HEK293 (cell line): ENCODE results near the gene SORL1.

Experiments
- CTCF ChIA-PET: fragments of 350-600 bp; formaldehyde crosslinking; extraction: SDS; loops from one replicate; lab custom pipeline; 2021; ENCODE audit warnings: antibody characterized with exemption; lab: Yijun Ruan, JAX
- POLR2A ChIA-PET: fragments of 300-600 bp; formaldehyde crosslinking; extraction: SDS; loops from one replicate; lab custom pipeline; 2020; ENCODE audit warnings: antibody characterized with exemption, inconsistent platforms; lab: Yijun Ruan, JAX
- H3K27ac ChIP-seq: fragments of 200-500 bp; sonication (Bioruptor generic); 2 replicates; pipeline ENCODE4 v1.5.1; 2014; ENCODE audit warnings: low read depth, low read length, control low read depth, inconsistent platforms; ENCODE audit errors: extremely low read depth
- H3K36me3 ChIP-seq, 2 experiments: fragments of 200-500 bp in 1 of 2; sonication (Bioruptor generic) in 1 of 2; 1 replicate in 1 of 2; 2 replicates in 1 of 2; pipeline ENCODE4 v1.5.1; 2014 to 2017; ENCODE audit warnings: inconsistent platforms in 2 of 2, low read length in 2 of 2; ENCODE audit not compliant: control insufficient read depth in 2 of 2, insufficient read depth in 1 of 2
- H3K4me1 ChIP-seq: fragments of 200-500 bp; sonication (Bioruptor generic); 2 replicates; pipeline ENCODE4 v1.5.1; 2014; ENCODE audit warnings: mild to moderate bottlenecking, low read length, inconsistent platforms; ENCODE audit not compliant: control insufficient read depth, insufficient read depth
- H3K4me3 ChIP-seq: 2 replicates; pipeline ENCODE4 v1.5.1; 2011; ENCODE audit warnings: low read depth, mild to moderate bottlenecking, control low read depth, low read length, moderate library complexity
- H3K9me3 ChIP-seq: fragments of 200-500 bp; sonication (Bioruptor generic); 2 replicates; pipeline ENCODE4 v1.5.1; 2014; ENCODE audit warnings: low read depth, low read length, inconsistent platforms; ENCODE audit not compliant: control insufficient read depth, insufficient read depth
- EGR2 ChIP-seq: fragments of 450-650 bp; formaldehyde crosslinking; IDR thresholded peaks from 2 replicates; pipeline ENCODE4 v1.5.1; 2016; ENCODE audit warnings: low read depth, missing biosample characterization, missing genetic modification characterization
- FEZF1 ChIP-seq: fragments of 450-650 bp; formaldehyde crosslinking; IDR thresholded peaks from 2 replicates; pipeline ENCODE4 v1.5.1; 2016; ENCODE audit warnings: missing biosample characterization, missing genetic modification characterization
- PRDM1 ChIP-seq: fragments of 450-650 bp; formaldehyde crosslinking; IDR thresholded peaks from 2 replicates; pipeline ENCODE4; 2016; ENCODE audit warnings: missing biosample characterization, missing genetic modification characterization
- ZBTB1 ChIP-seq: fragments of 450-650 bp; formaldehyde crosslinking; IDR thresholded peaks from 2 replicates; pipeline ENCODE4 v1.5.1; 2016; ENCODE audit warnings: missing biosample characterization, missing genetic modification characterization
- ZBTB20 ChIP-seq: fragments of 450-650 bp; formaldehyde crosslinking; IDR thresholded peaks from 2 replicates; pipeline ENCODE4 v1.5.1; 2016; ENCODE audit warnings: missing biosample characterization, missing genetic modification characterization
- ZFHX2 ChIP-seq: fragments of 450-650 bp; formaldehyde crosslinking; conservative IDR thresholded peaks from 2 replicates; pipeline ENCODE4 v1.5.1; 2016; ENCODE audit warnings: missing biosample characterization, missing genetic modification characterization
- ZNF10 ChIP-seq: fragments of 450-650 bp; formaldehyde crosslinking; IDR thresholded peaks from 2 replicates; pipeline ENCODE4 v1.5.1; 2017; ENCODE audit warnings: missing biosample characterization, missing genetic modification characterization
- ZNF121 ChIP-seq: fragments of 450-650 bp; formaldehyde crosslinking; IDR thresholded peaks from 2 replicates; pipeline ENCODE4 v1.5.1; 2016; ENCODE audit warnings: missing biosample characterization, missing genetic modification characterization
- ZNF184 ChIP-seq: fragments of 450-650 bp; IDR thresholded peaks from 2 replicates; pipeline ENCODE4 v1.5.1; 2018; ENCODE audit warnings: missing biosample characterization, mild to moderate bottlenecking, missing genetic modification characterization
- ZNF2 ChIP-seq: fragments of 450-650 bp; formaldehyde crosslinking; IDR thresholded peaks from 2 replicates; pipeline ENCODE4 v1.5.1; 2016; ENCODE audit warnings: missing biosample characterization, missing genetic modification characterization
- ZNF239 ChIP-seq: fragments of 450-650 bp; formaldehyde crosslinking; IDR thresholded peaks from 2 replicates; pipeline ENCODE4 v1.5.1; 2016; ENCODE audit warnings: missing biosample characterization, missing genetic modification characterization
- ZNF248 ChIP-seq: fragments of 450-650 bp; formaldehyde crosslinking; IDR thresholded peaks from 2 replicates; pipeline ENCODE4 v1.5.1; 2017; ENCODE audit warnings: missing biosample characterization, missing genetic modification characterization
- ZNF341 ChIP-seq: fragments of 450-650 bp; formaldehyde crosslinking; IDR thresholded peaks from 2 replicates; pipeline ENCODE4; 2016; ENCODE audit warnings: low read depth, missing biosample characterization, missing genetic modification characterization
- ZNF366 ChIP-seq: fragments of 450-650 bp; formaldehyde crosslinking; conservative IDR thresholded peaks from 2 replicates; pipeline ENCODE4 v1.5.1; 2016; ENCODE audit warnings: missing biosample characterization, missing genetic modification characterization
- ZNF433 ChIP-seq: fragments of 450-650 bp; formaldehyde crosslinking; IDR thresholded peaks from 2 replicates; pipeline ENCODE4 v1.5.1; 2016; ENCODE audit warnings: missing biosample characterization, missing genetic modification characterization, low read depth
- ZNF510 ChIP-seq: fragments of 450-650 bp; formaldehyde crosslinking; IDR thresholded peaks from 2 replicates; pipeline ENCODE4 v1.5.1; 2018; ENCODE audit warnings: mild to moderate bottlenecking, missing genetic modification characterization, missing biosample characterization; ENCODE audit not compliant: insufficient replicate concordance
- ZNF514 ChIP-seq: fragments of 450-650 bp; formaldehyde crosslinking; IDR thresholded peaks from 2 replicates; pipeline ENCODE4 v1.5.1; 2016; ENCODE audit warnings: missing biosample characterization, missing genetic modification characterization
- ZNF529 ChIP-seq: fragments of 450-650 bp; formaldehyde crosslinking; IDR thresholded peaks from 2 replicates; pipeline ENCODE4 v1.5.1; 2017; ENCODE audit warnings: missing genetic modification characterization, missing biosample characterization; ENCODE audit not compliant: insufficient replicate concordance
- ZNF624 ChIP-seq: fragments of 450-650 bp; formaldehyde crosslinking; IDR thresholded peaks from 2 replicates; pipeline ENCODE4 v1.5.1; 2017; ENCODE audit warnings: missing biosample characterization, missing genetic modification characterization
- ZNF677 ChIP-seq: fragments of 450-650 bp; IDR thresholded peaks from 2 replicates; pipeline ENCODE4 v1.5.0; 2018; ENCODE audit warnings: missing biosample characterization, mild to moderate bottlenecking, missing genetic modification characterization, moderate library complexity
- ZNF776 ChIP-seq: fragments of 450-650 bp; formaldehyde crosslinking; IDR thresholded peaks from 2 replicates; pipeline ENCODE4 v1.5.0; 2017; ENCODE audit warnings: missing biosample characterization, missing genetic modification characterization, borderline replicate concordance
- ZNF785 ChIP-seq: fragments of 450-650 bp; formaldehyde crosslinking; IDR thresholded peaks from 2 replicates; pipeline ENCODE4 v1.5.1; 2016; ENCODE audit warnings: missing biosample characterization, missing genetic modification characterization
- TF ChIP-seq, protein P1 (sequence below): fragments of 450-650 bp; formaldehyde crosslinking; IDR thresholded peaks from 2 replicates; pipeline ENCODE4 v1.5.1; 2016; ENCODE audit warnings: missing biosample characterization, missing genetic modification characterization
- TF ChIP-seq, protein P2 (sequence below): fragments of 450-650 bp; formaldehyde crosslinking; IDR thresholded peaks from 2 replicates; pipeline ENCODE4 v1.5.1; 2016; ENCODE audit warnings: missing biosample characterization, missing genetic modification characterization
- TF ChIP-seq, protein P3 (sequence below): fragments of 450-650 bp; formaldehyde crosslinking; IDR thresholded peaks from 2 replicates; pipeline ENCODE4 v1.5.1; 2016; ENCODE audit warnings: missing biosample characterization, missing genetic modification characterization
- TF ChIP-seq, protein P4 (sequence below): fragments of 450-650 bp; formaldehyde crosslinking; optimal IDR thresholded peaks from 2 replicates; pipeline ENCODE3; 2016; ENCODE audit warnings: missing biosample characterization, mild to moderate bottlenecking, missing genetic modification characterization

The SORL1 gene

DNA sequence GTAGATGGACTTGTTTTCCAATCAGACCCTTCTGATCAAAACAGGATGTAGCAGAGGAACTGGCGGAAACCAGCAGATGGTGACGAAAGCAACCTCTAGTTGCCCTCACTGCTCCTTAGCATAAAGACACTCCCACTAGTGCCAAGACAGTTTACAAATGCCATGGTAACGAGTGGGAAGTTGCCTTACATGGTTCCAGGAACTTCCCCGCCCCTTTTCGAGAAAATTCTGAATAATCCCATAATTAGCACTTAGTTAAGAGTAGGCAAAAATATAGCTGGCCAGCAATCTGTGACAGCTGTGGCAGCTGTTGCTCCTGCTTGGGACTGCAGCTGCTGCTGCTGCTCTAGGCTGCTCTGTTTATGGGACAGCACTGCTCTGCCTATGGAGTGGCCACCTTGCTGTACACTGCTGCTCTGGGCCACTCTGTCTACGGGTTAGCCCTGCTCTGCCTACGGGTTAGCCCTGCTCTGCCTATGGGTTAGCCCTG lies 33.4 kb upstream of the SORL1 start:
- Histone ChIP-seq H3K4me1 (no peaks in the 10 kb centered on the region; the same call in 1 of the 2 replicates), H3K4me3 (no peak overlapping the region), H3K36me3 (no peaks in the 10 kb centered on the region), H3K9me3 (no peaks in the 10 kb centered on the region), H3K27ac (no peak overlapping the region)
- ChIA-PET POLR2A (no interaction called here), CTCF (interaction anchor here (1.2 kb wide), 1 partner anchor 13 kb away, joined by 5 read pairs; no protein-coding TSS in a partner anchor)
- TF ChIP-seq, protein P1, sequence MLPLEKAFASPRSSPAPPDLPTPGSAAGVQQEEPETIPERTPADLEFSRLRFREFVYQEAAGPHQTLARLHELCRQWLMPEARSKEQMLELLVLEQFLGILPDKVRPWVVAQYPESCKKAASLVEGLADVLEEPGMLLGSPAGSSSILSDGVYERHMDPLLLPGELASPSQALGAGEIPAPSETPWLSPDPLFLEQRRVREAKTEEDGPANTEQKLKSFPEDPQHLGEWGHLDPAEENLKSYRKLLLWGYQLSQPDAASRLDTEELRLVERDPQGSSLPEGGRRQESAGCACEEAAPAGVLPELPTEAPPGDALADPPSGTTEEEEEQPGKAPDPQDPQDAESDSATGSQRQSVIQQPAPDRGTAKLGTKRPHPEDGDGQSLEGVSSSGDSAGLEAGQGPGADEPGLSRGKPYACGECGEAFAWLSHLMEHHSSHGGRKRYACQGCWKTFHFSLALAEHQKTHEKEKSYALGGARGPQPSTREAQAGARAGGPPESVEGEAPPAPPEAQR (tag by site-specific recombination) = no peak
- TF ChIP-seq ZNF785 (tag by site-specific recombination) = no peak
- TF ChIP-seq PRDM1 = no peak
- no peak for TF ChIP-seq ZNF776
- no peak for TF ChIP-seq EGR2 (tag by site-specific recombination)
- TF ChIP-seq ZNF121 (tag by site-specific recombination) = no peak
- no peak for TF ChIP-seq FEZF1 (tag by site-specific recombination)
- no peak for TF ChIP-seq ZNF10 (tag by site-specific recombination)
- TF ChIP-seq, protein P2, sequence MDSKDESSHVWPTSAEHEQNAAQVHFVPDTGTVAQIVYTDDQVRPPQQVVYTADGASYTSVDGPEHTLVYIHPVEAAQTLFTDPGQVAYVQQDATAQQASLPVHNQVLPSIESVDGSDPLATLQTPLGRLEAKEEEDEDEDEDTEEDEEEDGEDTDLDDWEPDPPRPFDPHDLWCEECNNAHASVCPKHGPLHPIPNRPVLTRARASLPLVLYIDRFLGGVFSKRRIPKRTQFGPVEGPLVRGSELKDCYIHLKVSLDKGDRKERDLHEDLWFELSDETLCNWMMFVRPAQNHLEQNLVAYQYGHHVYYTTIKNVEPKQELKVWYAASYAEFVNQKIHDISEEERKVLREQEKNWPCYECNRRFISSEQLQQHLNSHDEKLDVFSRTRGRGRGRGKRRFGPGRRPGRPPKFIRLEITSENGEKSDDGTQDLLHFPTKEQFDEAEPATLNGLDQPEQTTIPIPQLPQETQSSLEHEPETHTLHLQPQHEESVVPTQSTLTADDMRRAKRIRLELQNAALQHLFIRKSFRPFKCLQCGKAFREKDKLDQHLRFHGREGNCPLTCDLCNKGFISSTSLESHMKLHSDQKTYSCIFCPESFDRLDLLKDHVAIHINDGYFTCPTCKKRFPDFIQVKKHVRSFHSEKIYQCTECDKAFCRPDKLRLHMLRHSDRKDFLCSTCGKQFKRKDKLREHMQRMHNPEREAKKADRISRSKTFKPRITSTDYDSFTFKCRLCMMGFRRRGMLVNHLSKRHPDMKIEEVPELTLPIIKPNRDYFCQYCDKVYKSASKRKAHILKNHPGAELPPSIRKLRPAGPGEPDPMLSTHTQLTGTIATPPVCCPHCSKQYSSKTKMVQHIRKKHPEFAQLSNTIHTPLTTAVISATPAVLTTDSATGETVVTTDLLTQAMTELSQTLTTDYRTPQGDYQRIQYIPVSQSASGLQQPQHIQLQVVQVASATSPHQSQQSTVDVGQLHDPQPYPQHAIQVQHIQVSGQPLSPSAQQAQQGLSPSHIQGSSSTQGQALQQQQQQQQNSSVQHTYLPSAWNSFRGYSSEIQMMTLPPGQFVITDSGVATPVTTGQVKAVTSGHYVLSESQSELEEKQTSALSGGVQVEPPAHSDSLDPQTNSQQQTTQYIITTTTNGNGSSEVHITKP (tag by site-specific recombination) = no peak

DNA sequence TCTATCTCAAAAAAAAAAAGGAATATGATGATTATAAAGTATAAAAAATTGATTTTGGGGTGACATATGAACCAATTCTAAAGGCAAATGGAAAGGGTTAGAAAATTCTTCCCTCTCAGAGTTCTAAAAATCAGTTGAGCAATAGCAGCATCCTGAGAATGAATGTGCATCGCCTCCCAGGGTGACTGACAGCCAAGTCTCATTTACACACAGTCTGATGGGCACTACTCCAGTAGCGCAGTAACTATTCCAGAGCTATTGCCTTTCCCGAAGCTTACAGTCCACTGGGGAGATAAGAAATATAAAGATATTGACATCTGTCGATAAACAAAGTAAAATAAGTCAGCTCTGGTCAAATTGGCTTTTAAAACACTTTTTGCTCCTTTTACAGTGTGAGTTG lies 32.3 kb upstream of the SORL1 start:
- H3K4me3 ChIP-seq = no peak overlapping the region
- no peaks in the 10 kb centered on the region; the same call in 1 of the 2 replicates for H3K4me1 ChIP-seq
- TF ChIP-seq ZNF248 (tag by site-specific recombination) (no peak), ZNF239 (tag by site-specific recombination) (no peak), ZFHX2 (tag by site-specific recombination) (no peak)
- TF ChIP-seq, protein P3, sequence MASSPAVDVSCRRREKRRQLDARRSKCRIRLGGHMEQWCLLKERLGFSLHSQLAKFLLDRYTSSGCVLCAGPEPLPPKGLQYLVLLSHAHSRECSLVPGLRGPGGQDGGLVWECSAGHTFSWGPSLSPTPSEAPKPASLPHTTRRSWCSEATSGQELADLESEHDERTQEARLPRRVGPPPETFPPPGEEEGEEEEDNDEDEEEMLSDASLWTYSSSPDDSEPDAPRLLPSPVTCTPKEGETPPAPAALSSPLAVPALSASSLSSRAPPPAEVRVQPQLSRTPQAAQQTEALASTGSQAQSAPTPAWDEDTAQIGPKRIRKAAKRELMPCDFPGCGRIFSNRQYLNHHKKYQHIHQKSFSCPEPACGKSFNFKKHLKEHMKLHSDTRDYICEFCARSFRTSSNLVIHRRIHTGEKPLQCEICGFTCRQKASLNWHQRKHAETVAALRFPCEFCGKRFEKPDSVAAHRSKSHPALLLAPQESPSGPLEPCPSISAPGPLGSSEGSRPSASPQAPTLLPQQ = no peak
- POLR2A ChIA-PET = no interaction called here
- H3K9me3 ChIP-seq = no peaks in the 10 kb centered on the region
- no peak overlapping the region for H3K27ac ChIP-seq
- H3K36me3 ChIP-seq = no peaks in the 10 kb centered on the region
- CTCF ChIA-PET = interaction anchor here (0.7 kb wide), 1 partner anchor 270 kb away, joined by 3 read pairs; no protein-coding TSS in a partner anchor

DNA sequence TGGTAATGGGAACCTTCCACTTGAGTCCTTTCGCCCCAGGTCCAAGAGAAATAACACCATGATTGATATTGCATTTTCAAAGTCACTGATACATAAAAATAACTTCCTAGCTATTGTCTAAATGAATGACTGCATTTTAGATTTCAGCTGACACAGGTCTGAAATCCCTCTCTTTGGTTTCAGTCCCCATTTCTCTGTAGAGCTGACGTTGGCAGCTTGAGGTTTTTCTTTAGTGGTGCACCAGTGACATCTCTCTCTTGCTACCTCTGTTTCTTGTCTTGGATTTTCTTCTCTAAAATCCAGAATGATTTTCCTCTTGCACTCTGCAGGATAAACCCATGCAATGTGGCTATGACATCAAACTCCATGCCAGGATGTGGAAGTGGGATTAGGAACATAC lies 31.7 kb upstream of the SORL1 start:
- Histone ChIP-seq H3K4me1 (no peaks in the 10 kb centered on the region; the same call in 1 of the 2 replicates), H3K36me3 (no peaks in the 10 kb centered on the region), H3K27ac (no peak overlapping the region), H3K9me3 (no peaks in the 10 kb centered on the region), H3K4me3 (no peak overlapping the region)
- TF ChIP-seq ZBTB20 (no peak), ZNF514 (tag by site-specific recombination) (no peak), ZNF510 (no peak), ZNF433 (tag by site-specific recombination) (no peak), ZNF529 (tag by site-specific recombination) (no peak), ZNF341 (tag by site-specific recombination) (no peak), ZNF366 (tag by site-specific recombination) (no peak), ZNF184 (tag by site-specific recombination) (no peak), ZNF2 (no peak), ZNF624 (tag by site-specific recombination) (no peak), ZBTB1 (tag by site-specific recombination) (no peak), ZNF677 (tag by site-specific recombination) (no peak)
- TF ChIP-seq, protein P4, sequence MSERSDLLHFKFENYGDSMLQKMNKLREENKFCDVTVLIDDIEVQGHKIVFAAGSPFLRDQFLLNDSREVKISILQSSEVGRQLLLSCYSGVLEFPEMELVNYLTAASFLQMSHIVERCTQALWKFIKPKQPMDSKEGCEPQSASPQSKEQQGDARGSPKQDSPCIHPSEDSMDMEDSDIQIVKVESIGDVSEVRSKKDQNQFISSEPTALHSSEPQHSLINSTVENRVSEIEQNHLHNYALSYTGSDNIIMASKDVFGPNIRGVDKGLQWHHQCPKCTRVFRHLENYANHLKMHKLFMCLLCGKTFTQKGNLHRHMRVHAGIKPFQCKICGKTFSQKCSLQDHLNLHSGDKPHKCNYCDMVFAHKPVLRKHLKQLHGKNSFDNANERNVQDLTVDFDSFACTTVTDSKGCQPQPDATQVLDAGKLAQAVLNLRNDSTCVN (tag by site-specific recombination) = no peak
- CTCF ChIA-PET = interaction anchor here (0.6 to 0.7 kb wide), 2 partner anchors 55 to 271 kb away, joined by 3 read pairs; no protein-coding TSS in a partner anchor
- POLR2A ChIA-PET = no interaction called here
